SK-N-SH (cell line): ENCODE data around the gene TPH2.

Experiments used
- CTCF ChIP-seq: fragments of 200-600 bp; sonication (generic); IDR thresholded peaks from 2 replicates; pipeline ENCODE4 v1.6.1; 2017; ENCODE audit warnings: antibody characterized with exemption, mild to moderate bottlenecking, moderate library complexity
- EP300 ChIP-seq, 2 experiments: IDR thresholded peaks; 2 replicates each; pipeline versions ENCODE4 v1.4.0 to v1.6.1; 2012; ENCODE audit warnings: borderline replicate concordance in 1 of 2, low read depth in 1 of 2, low read length in 1 of 2
- EZH2phosphoT487 ChIP-seq: fragments of 200-600 bp; sonication (generic); IDR thresholded peaks from 2 replicates; pipeline ENCODE4 v1.6.1; 2017; ENCODE audit warnings: low read depth, mixed run types, mild to moderate bottlenecking, antibody characterized with exemption, moderate library complexity, borderline replicate concordance
- FOSL2 ChIP-seq: IDR thresholded peaks from 2 replicates; pipeline ENCODE4 v1.4.0; 2012; ENCODE audit warnings: low read depth, mild to moderate bottlenecking, moderate library complexity, borderline replicate concordance
- GABPA ChIP-seq: IDR thresholded peaks from 2 replicates; pipeline ENCODE4 v1.4.0; 2012; ENCODE audit warnings: low read depth, mild to moderate bottlenecking
- MAX ChIP-seq: IDR thresholded peaks from 2 replicates; pipeline ENCODE4 v1.4.0; 2012; ENCODE audit warnings: low read depth
- RAD21 ChIP-seq: IDR thresholded peaks from 2 replicates; pipeline ENCODE4 v1.6.1; 2012; ENCODE audit warnings: mild to moderate bottlenecking, low read length
- REST ChIP-seq: IDR thresholded peaks from 2 replicates; pipeline ENCODE4 v1.6.1; 2012; ENCODE audit warnings: mild to moderate bottlenecking, low read depth, low read length, moderate library complexity
- RFX5 ChIP-seq: IDR thresholded peaks from 2 replicates; pipeline ENCODE4 v1.6.1; 2012; ENCODE audit warnings: mild to moderate bottlenecking, improper control_type of control experiment, low read length
- TAF1 ChIP-seq: IDR thresholded peaks from 2 replicates; pipeline ENCODE4 v1.6.1; 2012; ENCODE audit warnings: low read depth, mild to moderate bottlenecking, low read length, moderate library complexity, borderline replicate concordance
- USF1 ChIP-seq: IDR thresholded peaks from 2 replicates; pipeline ENCODE4 v1.4.0; 2012; ENCODE audit warnings: low read depth, borderline replicate concordance
- USF2 ChIP-seq: fragments of 150-350 bp; IDR thresholded peaks from 2 replicates; pipeline ENCODE4 v1.6.1; 2017; ENCODE audit warnings: antibody characterized with exemption, low read length, low read depth, borderline replicate concordance
- ZBTB33 ChIP-seq: IDR thresholded peaks from 2 replicates; pipeline ENCODE4 v1.4.0; 2012; ENCODE audit warnings: low read depth, borderline replicate concordance

- TF ChIP-seq FOSL2: no peak
- TF ChIP-seq EZH2phosphoT487: no peak
- TF ChIP-seq CTCF: no peak
- no peak for TF ChIP-seq RAD21
- TF ChIP-seq USF2: no peak
- no peak for TF ChIP-seq RFX5
- TF ChIP-seq GABPA: no peak
- TF ChIP-seq ZBTB33: no peak
- TF ChIP-seq USF1: no peak
- TF ChIP-seq EP300 (IDR thresholded peaks at IDR 0.05; ENCODE audit: borderline replicate concordance in 1 of 2, low read depth in 1 of 2, low read length in 1 of 2): no peak
- TF ChIP-seq MAX: no peak
- no peak for TF ChIP-seq TAF1
- TF ChIP-seq REST: no peak
These were observed 31.4 kb downstream of the TPH2 start for GRCh38 chr12:71970031-71970430.
